ENCODE data around the gene NUDT21.
"Not testable (repeated sequence)": the region's sequence is repeated elsewhere in the genome, so short reads cannot be mapped to it uniquely, and the experiment has no call there.

The NUDT21 gene

DNA sequence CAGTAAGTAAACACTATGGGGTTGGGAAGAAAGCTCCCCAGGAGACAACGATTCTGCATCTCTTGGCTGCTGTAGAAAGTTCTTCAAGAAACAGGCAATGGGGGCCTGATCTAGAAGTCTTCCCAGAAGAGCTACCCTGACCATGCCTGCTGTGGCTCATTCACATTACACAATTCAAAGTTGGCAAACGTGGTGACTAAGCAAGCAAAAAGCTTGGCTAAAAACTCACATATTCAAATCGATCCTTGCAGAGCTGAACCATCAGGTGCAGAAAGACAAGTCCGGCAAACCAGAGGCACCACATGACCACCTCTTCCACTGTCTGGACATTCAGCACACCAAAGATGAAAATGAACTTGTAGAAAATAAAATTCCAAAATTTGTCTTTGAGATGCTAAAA lies 41.9 kb downstream of the NUDT21 start:
- Histone ChIP-seq H3K4me1 (ENCODE audit: control insufficient read depth, insufficient read depth, low read length) (no peaks in the 10 kb centered on the region), H3K27ac (ENCODE audit: low read depth, low read length) (no peak overlapping the region), H3K9ac (ENCODE audit: low read length) (no peak overlapping the region), H3K36me3 (ENCODE audit: control insufficient read depth, insufficient read depth, low read length) (peaks cover 11% of the 10 kb centered on the region), H3K27me3 (ENCODE audit: control insufficient read depth, insufficient read depth, low read length) (no peaks in the 10 kb centered on the region), H3K4me3 (ENCODE audit: low read length) (no peak overlapping the region)

- H3K36me3 ChIP-seq (ENCODE audit: control insufficient read depth, insufficient read depth, low read length): peaks cover 11% of the 10 kb centered on the region
- H3K4me1 ChIP-seq (ENCODE audit: control insufficient read depth, insufficient read depth, low read length): no peaks in the 10 kb centered on the region
- no peak overlapping the region for H3K4me3 ChIP-seq (ENCODE audit: low read length)
- no peak overlapping the region for H3K9ac ChIP-seq (ENCODE audit: low read length)
- H3K27ac ChIP-seq (ENCODE audit: low read depth, low read length): no peak overlapping the region
- H3K27me3 ChIP-seq (ENCODE audit: control insufficient read depth, insufficient read depth, low read length): no peaks in the 10 kb centered on the region
Observed at GRCh38 chr16:56408379-56409098, 42.6 kb downstream of the NUDT21 start.

GRCh38 chr16:56405977-56406672 lies 45.0 kb downstream of the NUDT21 start:
- Histone ChIP-seq H3K27me3 (ENCODE audit: control insufficient read depth, insufficient read depth, low read length) (no peaks in the 10 kb centered on the region), H3K4me1 (ENCODE audit: control insufficient read depth, insufficient read depth, low read length) (no peaks in the 10 kb centered on the region), H3K36me3 (ENCODE audit: control insufficient read depth, insufficient read depth, low read length) (peaks cover 23% of the 10 kb centered on the region), H3K9ac (ENCODE audit: low read length) (no peak overlapping the region), H3K4me3 (ENCODE audit: low read length) (no peak overlapping the region), H3K27ac (ENCODE audit: low read depth, low read length) (no peak overlapping the region)

GRCh38 chr16:56401482-56401881 lies 49.6 kb downstream of the NUDT21 start:
- Histone ChIP-seq H3K4me3 (ENCODE audit: low read length) (no peak overlapping the region), H3K27ac (ENCODE audit: low read depth, low read length) (no peak overlapping the region), H3K27me3 (ENCODE audit: control insufficient read depth, insufficient read depth, low read length) (no peaks in the 10 kb centered on the region), H3K4me1 (ENCODE audit: control insufficient read depth, insufficient read depth, low read length) (no peaks in the 10 kb centered on the region), H3K9ac (ENCODE audit: low read length) (no peak overlapping the region), H3K36me3 (ENCODE audit: control insufficient read depth, insufficient read depth, low read length) (peaks cover 24% of the 10 kb centered on the region)

- Histone ChIP-seq H3K36me3 (ENCODE audit: control insufficient read depth, insufficient read depth, low read length) (peaks cover 22% of the 10 kb centered on the region), H3K27me3 (ENCODE audit: control insufficient read depth, insufficient read depth, low read length) (no peaks in the 10 kb centered on the region), H3K4me1 (ENCODE audit: control insufficient read depth, insufficient read depth, low read length) (no peaks in the 10 kb centered on the region), H3K27ac (ENCODE audit: low read depth, low read length) (no peak overlapping the region), H3K4me3 (ENCODE audit: low read length) (no peak overlapping the region), H3K9ac (ENCODE audit: low read length) (no peak overlapping the region)
Observed at GRCh38 chr16:56400458-56400857, 50.7 kb downstream of the NUDT21 start.

GRCh38 chr16:56399486-56399885 lies 51.6 kb downstream of the NUDT21 start:
- no peak overlapping the region for H3K27ac ChIP-seq (ENCODE audit: low read depth, low read length)
- no peak overlapping the region for H3K4me3 ChIP-seq (ENCODE audit: low read length)
- H3K4me1 ChIP-seq (ENCODE audit: control insufficient read depth, insufficient read depth, low read length): no peaks in the 10 kb centered on the region
- peaks cover 18% of the 10 kb centered on the region for H3K36me3 ChIP-seq (ENCODE audit: control insufficient read depth, insufficient read depth, low read length)
- no peaks in the 10 kb centered on the region for H3K27me3 ChIP-seq (ENCODE audit: control insufficient read depth, insufficient read depth, low read length)
- H3K9ac ChIP-seq (ENCODE audit: low read length): no peak overlapping the region

DNA sequence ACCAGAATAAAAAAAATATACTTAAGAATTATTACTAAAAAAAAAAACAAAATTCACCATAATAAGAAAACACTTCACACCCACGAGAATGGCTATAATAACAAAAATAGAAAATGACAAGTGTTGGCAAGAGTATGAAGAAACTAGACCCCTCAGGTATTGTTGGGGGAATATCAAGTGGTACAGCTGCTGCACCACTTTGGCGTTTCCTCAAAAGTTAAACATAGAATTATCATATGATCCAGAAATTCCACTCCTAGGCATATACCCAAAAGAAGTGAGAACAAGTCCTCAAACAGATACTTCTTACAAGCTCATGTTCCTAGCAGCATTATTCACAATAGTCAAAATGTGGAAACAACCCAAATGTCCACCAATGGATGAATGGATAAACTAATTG lies 52.1 kb downstream of the NUDT21 start:
- Histone ChIP-seq H3K9ac (ENCODE audit: low read length) (no peak overlapping the region), H3K4me1 (ENCODE audit: control insufficient read depth, insufficient read depth, low read length) (no peaks in the 10 kb centered on the region), H3K27me3 (ENCODE audit: control insufficient read depth, insufficient read depth, low read length) (no peaks in the 10 kb centered on the region), H3K4me3 (ENCODE audit: low read length) (no peak overlapping the region), H3K27ac (ENCODE audit: low read depth, low read length) (no peak overlapping the region), H3K36me3 (ENCODE audit: control insufficient read depth, insufficient read depth, low read length) (peaks cover 17% of the 10 kb centered on the region)

DNA sequence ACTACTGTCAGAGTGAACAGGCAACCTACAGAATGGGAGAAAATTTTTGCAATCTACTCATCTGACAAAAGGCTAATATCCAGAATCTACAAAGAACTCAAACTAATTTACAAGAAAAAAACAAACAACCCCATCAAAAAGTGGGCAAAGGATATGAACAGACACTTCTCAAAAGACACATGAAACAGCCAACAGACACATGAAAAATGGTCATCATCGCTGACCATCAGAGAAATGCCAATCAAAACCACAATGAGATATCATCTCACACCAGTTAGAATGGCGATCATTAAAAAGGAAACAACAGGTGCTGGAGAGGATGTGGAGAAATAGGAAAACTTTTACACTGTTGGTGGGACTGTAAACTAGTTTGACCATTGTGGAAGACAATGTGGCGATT lies 54.4 kb downstream of the NUDT21 start:
- peaks cover 10% of the 10 kb centered on the region for H3K36me3 ChIP-seq (ENCODE audit: control insufficient read depth, insufficient read depth, low read length)
- H3K27ac ChIP-seq (ENCODE audit: low read depth, low read length); H3K27me3 ChIP-seq (ENCODE audit: control insufficient read depth, insufficient read depth, low read length); H3K4me1 ChIP-seq (ENCODE audit: control insufficient read depth, insufficient read depth, low read length); H3K4me3 ChIP-seq (ENCODE audit: low read length); H3K9ac ChIP-seq (ENCODE audit: low read length): not testable (repeated sequence)

DNA sequence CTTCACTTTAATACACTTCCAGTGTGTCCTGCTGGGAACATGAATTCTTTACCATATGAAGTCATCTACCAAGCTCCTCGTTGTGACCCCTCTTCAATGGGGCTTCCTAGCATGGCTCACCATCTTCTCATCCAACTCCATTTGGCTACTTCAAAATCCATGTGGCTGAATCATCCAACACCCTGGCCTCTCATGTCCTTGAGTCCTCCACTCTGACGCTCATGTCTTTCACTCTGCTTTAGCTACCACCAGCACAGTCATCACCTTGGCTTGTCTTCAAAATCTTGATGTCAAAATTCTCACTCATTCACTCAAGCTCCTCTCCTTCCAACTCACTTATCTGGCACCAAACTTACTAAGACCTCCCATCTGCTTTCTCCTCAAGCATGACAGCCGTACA lies 61.6 kb downstream of the NUDT21 start:
- H3K27me3 ChIP-seq (ENCODE audit: control insufficient read depth, insufficient read depth, low read length): no peaks in the 10 kb centered on the region
- peaks cover 14% of the 10 kb centered on the region for H3K36me3 ChIP-seq (ENCODE audit: control insufficient read depth, insufficient read depth, low read length)
- H3K4me1 ChIP-seq (ENCODE audit: control insufficient read depth, insufficient read depth, low read length): peaks cover 5% of the 10 kb centered on the region
- H3K9ac ChIP-seq (ENCODE audit: low read length): no peak overlapping the region
- no peak overlapping the region for H3K27ac ChIP-seq (ENCODE audit: low read depth, low read length)
- H3K4me3 ChIP-seq (ENCODE audit: low read length): no peak overlapping the region

- Histone ChIP-seq H3K4me1 (ENCODE audit: control insufficient read depth, insufficient read depth, low read length) (peaks cover 5% of the 10 kb centered on the region), H3K9ac (ENCODE audit: low read length) (no peak overlapping the region), H3K27me3 (ENCODE audit: control insufficient read depth, insufficient read depth, low read length) (no peaks in the 10 kb centered on the region), H3K36me3 (ENCODE audit: control insufficient read depth, insufficient read depth, low read length) (peaks cover 27% of the 10 kb centered on the region), H3K27ac (ENCODE audit: low read depth, low read length) (no peak overlapping the region), H3K4me3 (ENCODE audit: low read length) (no peak overlapping the region)
Observed at GRCh38 chr16:56388209-56388608, 62.9 kb downstream of the NUDT21 start.

DNA sequence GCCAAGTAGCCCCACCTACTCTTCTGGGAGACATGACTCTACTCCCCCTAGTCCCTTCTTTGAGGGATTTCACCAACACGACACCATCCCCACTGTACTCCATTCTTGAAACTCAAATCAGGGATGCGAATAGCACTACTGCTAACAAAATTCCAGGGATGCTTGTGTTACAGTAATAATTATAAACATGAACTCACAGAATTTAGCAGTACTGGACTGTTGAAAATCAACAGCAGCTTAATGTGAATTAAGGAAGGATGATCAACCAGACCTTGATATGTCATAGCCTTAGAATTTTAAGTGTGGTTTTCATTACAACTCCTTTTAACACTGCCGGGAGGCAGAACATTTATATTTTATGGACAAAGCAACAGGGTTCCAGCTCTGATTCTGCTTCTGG lies 63.7 kb downstream of the NUDT21 start:
- Histone ChIP-seq H3K4me3 (ENCODE audit: low read length) (no peak overlapping the region), H3K9ac (ENCODE audit: low read length) (no peak overlapping the region), H3K36me3 (ENCODE audit: control insufficient read depth, insufficient read depth, low read length) (peaks cover 29% of the 10 kb centered on the region), H3K27me3 (ENCODE audit: control insufficient read depth, insufficient read depth, low read length) (no peaks in the 10 kb centered on the region), H3K4me1 (ENCODE audit: control insufficient read depth, insufficient read depth, low read length) (peaks cover 5% of the 10 kb centered on the region), H3K27ac (ENCODE audit: low read depth, low read length) (no peak overlapping the region)

DNA sequence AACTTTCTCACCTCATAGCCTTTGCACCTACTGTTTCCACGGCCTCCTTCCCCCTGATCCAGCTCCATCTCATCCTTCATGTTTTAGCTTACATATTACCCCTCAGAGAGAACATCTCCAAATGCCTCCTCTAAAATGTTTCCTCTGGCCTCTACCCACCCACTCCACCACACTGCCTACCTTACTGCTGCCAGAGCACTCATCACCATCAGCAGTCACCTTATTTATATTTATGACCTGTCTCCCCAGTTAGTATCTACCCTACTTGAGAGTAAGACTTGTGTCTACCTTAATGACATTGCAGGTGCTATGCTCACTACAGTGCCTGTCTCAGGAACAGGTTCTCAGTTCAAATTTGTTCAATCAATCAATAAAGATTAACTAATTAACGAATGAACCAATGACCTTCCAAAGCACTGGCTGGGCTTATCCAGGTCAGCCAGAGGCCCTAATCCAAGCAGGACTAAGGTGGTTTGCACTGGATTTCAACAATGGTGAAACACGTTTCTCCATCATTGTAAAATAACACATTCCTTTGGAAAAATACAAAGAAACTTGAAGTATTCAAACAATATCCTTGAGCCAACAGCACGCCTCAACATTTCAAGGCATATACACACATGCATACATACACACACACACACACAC lies 66.9 kb downstream of the NUDT21 start:
- no peak overlapping the region for H3K9ac ChIP-seq (ENCODE audit: low read length)
- H3K27ac ChIP-seq (ENCODE audit: low read depth, low read length): no peak overlapping the region
- H3K27me3 ChIP-seq (ENCODE audit: control insufficient read depth, insufficient read depth, low read length): no peaks in the 10 kb centered on the region
- peaks cover 38% of the 10 kb centered on the region for H3K36me3 ChIP-seq (ENCODE audit: control insufficient read depth, insufficient read depth, low read length)
- no peak overlapping the region for H3K4me3 ChIP-seq (ENCODE audit: low read length)
- H3K4me1 ChIP-seq (ENCODE audit: control insufficient read depth, insufficient read depth, low read length): peaks cover 5% of the 10 kb centered on the region
